ENCODE measurements around the gene OGDHL. TPM values are rescaled to one million over a fixed set of nuclear protein-coding genes. Genes with fewer than 3 reads are reported as not detected.

Gene OGDHL
- total RNA-seq, 1 donor from 2014 or later = 10.1 TPM

DNA sequence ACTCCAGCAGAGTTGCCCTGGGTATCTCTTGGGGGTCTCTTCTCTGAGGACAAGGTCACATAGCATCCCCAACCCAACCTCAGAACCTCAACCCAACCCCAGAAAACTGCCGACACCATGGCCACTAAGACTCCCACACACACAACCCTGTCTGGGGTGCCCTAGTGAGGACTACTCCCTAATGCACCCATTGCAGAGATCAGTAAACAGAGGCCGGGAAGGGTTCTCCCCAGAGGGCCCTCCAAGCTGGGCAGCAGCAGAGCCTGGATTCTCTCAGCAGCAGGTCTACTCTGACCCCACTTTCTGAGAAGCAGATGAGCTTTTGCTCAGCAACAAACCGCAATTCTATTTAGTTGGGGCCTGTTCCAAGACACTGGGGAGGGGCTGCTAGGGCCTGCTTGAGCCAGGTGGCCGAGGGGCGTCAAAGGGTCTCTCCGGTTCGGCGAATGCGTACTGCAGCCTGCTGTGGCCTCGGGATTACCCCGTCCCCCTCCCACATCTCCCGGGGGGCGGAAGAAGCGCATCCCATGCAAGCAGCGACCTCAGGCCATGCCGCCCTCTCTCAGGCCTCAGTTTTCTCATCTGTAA, 828 bp downstream of the OGDHL start:
- Mint-ChIP-seq H3K4me1 (peaks cover 9% of the 10 kb centered on the region), H3K36me3 (ENCODE audit: low read depth) (no peaks in the 10 kb centered on the region), H3K9me3 (no peaks in the 10 kb centered on the region), H3K27me3 (ENCODE audit: low read depth) (peaks cover 22% of the 10 kb centered on the region), H3K27ac (ENCODE audit: unreplicated experiment) (no peak overlapping the region), H3K4me3 (peak overlapping the region; percentile 74)
- TF ChIP-seq CTCF (conservative IDR thresholded peaks at IDR 0.05) = no peak
- DNase-seq (ENCODE audit: low read depth, low spot score) = no peak

DNA sequence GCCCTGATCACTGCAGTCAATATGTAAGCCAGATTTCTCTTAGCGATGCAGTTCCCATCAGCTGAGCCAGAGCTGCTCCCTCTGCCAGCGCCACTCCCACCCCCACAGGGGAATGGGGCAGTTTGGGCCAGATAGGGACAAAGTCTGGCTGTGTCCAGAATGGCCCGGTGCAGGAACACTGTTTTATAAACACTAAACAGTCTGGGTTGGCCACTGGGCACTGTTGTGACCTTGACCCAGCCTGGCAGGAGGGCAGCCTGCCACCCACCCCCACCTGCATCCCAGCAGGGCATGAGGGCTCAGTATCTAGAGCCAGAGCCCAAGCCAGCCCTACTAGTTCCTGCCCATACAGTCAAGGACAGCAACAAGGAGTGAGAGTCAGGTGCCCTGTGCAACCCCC, 1.3 kb downstream of the OGDHL start:
- Mint-ChIP-seq H3K9me3 (no peaks in the 10 kb centered on the region), H3K36me3 (ENCODE audit: low read depth) (no peaks in the 10 kb centered on the region), H3K27me3 (ENCODE audit: low read depth) (peaks cover 21% of the 10 kb centered on the region), H3K4me3 (peak overlapping the region; percentile 74), H3K4me1 (peaks cover 9% of the 10 kb centered on the region), H3K27ac (ENCODE audit: unreplicated experiment) (no peak overlapping the region)
- TF ChIP-seq CTCF (conservative IDR thresholded peaks at IDR 0.05) = no peak
- DNase-seq (ENCODE audit: low read depth, low spot score) = no peak

GRCh38 chr10:49759787-49760551, 2.2 kb downstream of the OGDHL start:
- H3K36me3 Mint-ChIP-seq (ENCODE audit: low read depth) = no peaks in the 10 kb centered on the region
- peak overlapping the region; percentile 74 for H3K4me3 Mint-ChIP-seq
- H3K27me3 Mint-ChIP-seq (ENCODE audit: low read depth) = peaks cover 21% of the 10 kb centered on the region
- peaks cover 9% of the 10 kb centered on the region for H3K4me1 Mint-ChIP-seq
- H3K9me3 Mint-ChIP-seq = no peaks in the 10 kb centered on the region
- TF ChIP-seq CTCF (conservative IDR thresholded peaks at IDR 0.05) = no peak
- no peak for DNase-seq (ENCODE audit: low read depth, low spot score)
- no peak overlapping the region for H3K27ac Mint-ChIP-seq (ENCODE audit: unreplicated experiment)

- Mint-ChIP-seq H3K9me3 (no peaks in the 10 kb centered on the region), H3K4me1 (peaks cover 9% of the 10 kb centered on the region), H3K27ac (ENCODE audit: unreplicated experiment) (no peak overlapping the region), H3K4me3 (no peak overlapping the region), H3K27me3 (ENCODE audit: low read depth) (peaks cover 11% of the 10 kb centered on the region), H3K36me3 (ENCODE audit: low read depth) (no peaks in the 10 kb centered on the region)
- no peak for TF ChIP-seq CTCF (conservative IDR thresholded peaks at IDR 0.05)
- no peak for DNase-seq (ENCODE audit: low read depth, low spot score)
These were observed 3.7 kb downstream of the OGDHL start for GRCh38 chr10:49758249-49758930.

- H3K27me3 Mint-ChIP-seq (ENCODE audit: low read depth) = no peaks in the 10 kb centered on the region
- H3K27ac Mint-ChIP-seq (ENCODE audit: unreplicated experiment) = no peak overlapping the region
- no peak for DNase-seq (ENCODE audit: low read depth, low spot score)
- no peaks in the 10 kb centered on the region for H3K36me3 Mint-ChIP-seq (ENCODE audit: low read depth)
- H3K4me1 Mint-ChIP-seq = no peaks in the 10 kb centered on the region
- no peak overlapping the region for H3K4me3 Mint-ChIP-seq
- TF ChIP-seq CTCF (conservative IDR thresholded peaks at IDR 0.05) = no peak
- H3K9me3 Mint-ChIP-seq = no peaks in the 10 kb centered on the region
These were observed 5.5 kb downstream of the OGDHL start for GRCh38 chr10:49756641-49757040.

All from neural crest cell (in vitro differentiated cells).